ENCODE measurements around the gene CDKL1. TPM values are rescaled to one million over a fixed set of nuclear protein-coding genes. Genes with fewer than 3 reads are reported as not detected.
"Not testable (repeated sequence)": the region's sequence is repeated elsewhere in the genome, so short reads cannot be mapped to it uniquely, and the experiment has no call there.

The CDKL1 gene
- total RNA-seq, 4 donors from 2014 or later: 8.2 to 22.5 (median 9.5) TPM

- 95 to 99% methylated on average over 5 of the region's 5 CpGs for WGBS, 2 donors
- DNase-seq (ENCODE audit: low spot score in 2 of 2): no peak
- TF ChIP-seq, protein P1, sequence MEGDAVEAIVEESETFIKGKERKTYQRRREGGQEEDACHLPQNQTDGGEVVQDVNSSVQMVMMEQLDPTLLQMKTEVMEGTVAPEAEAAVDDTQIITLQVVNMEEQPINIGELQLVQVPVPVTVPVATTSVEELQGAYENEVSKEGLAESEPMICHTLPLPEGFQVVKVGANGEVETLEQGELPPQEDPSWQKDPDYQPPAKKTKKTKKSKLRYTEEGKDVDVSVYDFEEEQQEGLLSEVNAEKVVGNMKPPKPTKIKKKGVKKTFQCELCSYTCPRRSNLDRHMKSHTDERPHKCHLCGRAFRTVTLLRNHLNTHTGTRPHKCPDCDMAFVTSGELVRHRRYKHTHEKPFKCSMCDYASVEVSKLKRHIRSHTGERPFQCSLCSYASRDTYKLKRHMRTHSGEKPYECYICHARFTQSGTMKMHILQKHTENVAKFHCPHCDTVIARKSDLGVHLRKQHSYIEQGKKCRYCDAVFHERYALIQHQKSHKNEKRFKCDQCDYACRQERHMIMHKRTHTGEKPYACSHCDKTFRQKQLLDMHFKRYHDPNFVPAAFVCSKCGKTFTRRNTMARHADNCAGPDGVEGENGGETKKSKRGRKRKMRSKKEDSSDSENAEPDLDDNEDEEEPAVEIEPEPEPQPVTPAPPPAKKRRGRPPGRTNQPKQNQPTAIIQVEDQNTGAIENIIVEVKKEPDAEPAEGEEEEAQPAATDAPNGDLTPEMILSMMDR (IDR thresholded peaks at IDR 0.05): no peak
- TF ChIP-seq EP300 (IDR thresholded peaks at IDR 0.05) (no peak), POLR2A (IDR thresholded peaks at IDR 0.05) (no peak)
- H3K4me3 ChIP-seq: no peak overlapping the region
- no peak overlapping the region for H3K27ac ChIP-seq
- H3K4me1 ChIP-seq: no peaks in the 10 kb centered on the region
- H3K27me3 ChIP-seq: no peaks in the 10 kb centered on the region
- peaks cover 0 to 17% (median 0%) of the 10 kb centered on the region in 3 donors for H3K36me3 ChIP-seq
- no peaks in the 10 kb centered on the region for H3K9me3 ChIP-seq
Measured at GRCh38 chr14:50375760-50376159, 20.9 kb downstream of the CDKL1 start.

DNA sequence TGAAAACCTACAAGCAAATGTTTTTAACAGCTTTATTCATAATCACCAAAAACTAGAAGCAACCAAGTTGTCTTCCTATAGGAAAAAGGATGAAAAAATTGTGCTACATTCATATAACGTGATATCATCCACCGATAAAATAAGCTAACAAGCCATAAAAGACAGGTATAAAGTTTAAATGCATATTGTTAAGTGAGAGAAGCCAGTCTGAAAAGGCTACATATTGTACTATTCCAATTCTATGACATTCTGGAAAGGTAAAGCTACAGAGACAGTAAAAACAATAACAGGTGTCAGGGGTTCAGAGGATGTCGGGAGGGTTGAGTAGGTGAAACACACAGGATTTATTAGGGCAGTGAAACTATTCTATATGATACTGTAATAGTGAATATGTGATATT lies 22.7 kb downstream of the CDKL1 start:
- 87 to 96% methylated on average over 3 of the region's 3 CpGs for WGBS, 2 donors
- no peak for TF ChIP-seq EP300 (IDR thresholded peaks at IDR 0.05)
- TF ChIP-seq, protein P1 (IDR thresholded peaks at IDR 0.05): no peak
- TF ChIP-seq POLR2A (IDR thresholded peaks at IDR 0.05): no peak
- H3K4me1 ChIP-seq: no peaks in the 10 kb centered on the region
- H3K27ac ChIP-seq: no peak overlapping the region
- H3K36me3 ChIP-seq: peaks cover 0 to 7% (median 0%) of the 10 kb centered on the region in 3 donors
- H3K9me3 ChIP-seq: no peaks in the 10 kb centered on the region
- no peak overlapping the region for H3K4me3 ChIP-seq
- no peak for DNase-seq (ENCODE audit: low spot score in 2 of 2)
- H3K27me3 ChIP-seq: no peaks in the 10 kb centered on the region

- Histone ChIP-seq H3K27ac (no peak overlapping the region), H3K27me3 (no peaks in the 10 kb centered on the region), H3K4me1 (no peaks in the 10 kb centered on the region), H3K9me3 (no peaks in the 10 kb centered on the region), H3K36me3 (no peaks in the 10 kb centered on the region), H3K4me3 (no peak overlapping the region)
- 90 to 92% methylated on average over 3 to 4 of the region's 4 CpGs for WGBS, 2 donors
- TF ChIP-seq POLR2A (IDR thresholded peaks at IDR 0.05) (no peak), EP300 (IDR thresholded peaks at IDR 0.05) (no peak)
- TF ChIP-seq, protein P1 (IDR thresholded peaks at IDR 0.05): no peak
- DNase-seq (ENCODE audit: low spot score in 2 of 2): no peak
Measured at GRCh38 chr14:50371546-50371945, 25.1 kb downstream of the CDKL1 start.

GRCh38 chr14:50366589-50366988 lies 30.1 kb downstream of the CDKL1 start:
- Histone ChIP-seq H3K4me3 (no peak overlapping the region), H3K27me3 (no peaks in the 10 kb centered on the region), H3K9me3 (no peaks in the 10 kb centered on the region), H3K4me1 (peaks cover 0 to 15% (median 2%) of the 10 kb centered on the region in 4 donors), H3K27ac (no peak overlapping the region), H3K36me3 (no peaks in the 10 kb centered on the region)
- WGBS, 2 donors: 89 to 91% methylated on average over 4 of the region's 4 CpGs
- TF ChIP-seq, protein P1 (IDR thresholded peaks at IDR 0.05): no peak
- TF ChIP-seq EP300 (IDR thresholded peaks at IDR 0.05) (no peak), POLR2A (IDR thresholded peaks at IDR 0.05) (no peak)
- no peak for DNase-seq (ENCODE audit: low spot score in 2 of 2)

DNA sequence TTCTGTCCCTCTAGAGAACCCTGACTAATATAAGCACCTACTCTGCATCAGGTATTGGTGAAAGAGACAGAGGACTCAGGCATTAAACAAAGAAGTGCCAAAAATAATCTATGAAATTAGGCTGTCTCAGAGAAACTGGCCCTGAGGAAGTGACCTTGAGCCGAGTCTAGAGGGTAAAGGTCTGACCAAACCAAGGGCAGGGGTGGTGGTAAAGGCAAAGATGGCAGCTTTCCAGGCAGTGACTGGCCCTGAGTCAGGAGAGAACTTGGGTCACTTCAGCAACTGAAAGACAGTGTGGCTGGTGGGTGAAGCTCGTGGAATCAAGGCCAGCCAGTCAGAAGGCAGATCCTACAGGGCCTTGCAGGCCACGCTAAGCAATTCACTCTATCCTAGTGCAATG lies 30.6 kb downstream of the CDKL1 start:
- WGBS, 2 donors: 51 to 70% methylated on average over 3 of the region's 3 CpGs
- Histone ChIP-seq H3K9me3 (no peaks in the 10 kb centered on the region), H3K27ac (no peak overlapping the region), H3K27me3 (no peaks in the 10 kb centered on the region), H3K4me1 (peaks cover 0 to 15% (median 2%) of the 10 kb centered on the region in 4 donors), H3K36me3 (no peaks in the 10 kb centered on the region), H3K4me3 (no peak overlapping the region)
- no peak for DNase-seq (ENCODE audit: low spot score in 2 of 2)
- TF ChIP-seq POLR2A (IDR thresholded peaks at IDR 0.05) (no peak), EP300 (IDR thresholded peaks at IDR 0.05) (no peak)
- TF ChIP-seq, protein P1 (IDR thresholded peaks at IDR 0.05): no peak

DNA sequence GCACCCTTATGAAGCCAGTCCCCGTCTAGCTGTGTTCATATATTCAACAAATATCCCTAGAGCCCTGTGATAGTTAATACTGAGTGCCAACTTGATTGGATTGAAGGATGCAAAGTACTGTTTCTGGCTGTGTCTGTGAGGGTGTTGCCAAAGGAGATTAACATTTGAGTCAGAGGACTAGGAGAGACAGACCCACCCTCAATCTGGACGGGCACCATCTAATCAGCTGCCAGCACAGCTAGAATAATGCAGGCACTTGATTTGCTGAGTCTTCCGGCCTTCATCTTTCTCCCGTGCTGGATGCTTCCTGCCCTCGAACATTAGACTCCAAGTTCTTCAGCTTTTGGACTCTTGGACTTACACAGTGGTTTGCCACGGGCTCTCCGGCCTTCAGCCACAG lies 31.1 kb downstream of the CDKL1 start:
- peaks cover 0 to 15% (median 2%) of the 10 kb centered on the region in 4 donors for H3K4me1 ChIP-seq
- not testable (repeated sequence) for H3K9me3 ChIP-seq; H3K27ac ChIP-seq; H3K4me3 ChIP-seq; DNase-seq (ENCODE audit: low spot score in 2 of 2); H3K36me3 ChIP-seq; H3K27me3 ChIP-seq
- WGBS, 2 donors: 87 to 88% methylated on average over 7 of the region's 7 CpGs
